HCT116 (cell line): ENCODE measurements around the gene INPP4A.

Experiments used
- EZH2phosphoT487 ChIP-seq: fragments of 200-600 bp; IDR thresholded peaks from 2 replicates; pipeline ENCODE4 v1.6.1; 2018; ENCODE audit warnings: antibody characterized with exemption, borderline replicate concordance
- POLR2A ChIP-seq: IDR thresholded peaks from 2 replicates; pipeline ENCODE4 v1.7.0; 2011; ENCODE audit warnings: borderline replicate concordance; ENCODE audit not compliant: insufficient read depth, insufficient read length; ENCODE audit errors: extremely low read depth
- SIN3A ChIP-seq: IDR thresholded peaks from 2 replicates; pipeline ENCODE4 v1.6.1; 2012; ENCODE audit warnings: low read depth
- TF ChIP-seq, protein P1 (sequence below), 3 experiments: fragments of 200-600 bp in 1 of 3; sonication (generic) in 1 of 3; IDR thresholded peaks in 2 of 3; conservative IDR thresholded peaks in 1 of 3; 2 replicates each; pipeline ENCODE4 v1.5.1; 2012 to 2017; ENCODE audit warnings: low read depth in 2 of 3, low read length in 2 of 3, antibody characterized with exemption in 1 of 3, borderline replicate concordance in 1 of 3, control low read depth in 1 of 3, mild to moderate bottlenecking in 1 of 3, mixed read lengths in 1 of 3, mixed run types in 1 of 3, moderate library complexity in 1 of 3; ENCODE audit not compliant: insufficient read depth in 1 of 3

DNA sequence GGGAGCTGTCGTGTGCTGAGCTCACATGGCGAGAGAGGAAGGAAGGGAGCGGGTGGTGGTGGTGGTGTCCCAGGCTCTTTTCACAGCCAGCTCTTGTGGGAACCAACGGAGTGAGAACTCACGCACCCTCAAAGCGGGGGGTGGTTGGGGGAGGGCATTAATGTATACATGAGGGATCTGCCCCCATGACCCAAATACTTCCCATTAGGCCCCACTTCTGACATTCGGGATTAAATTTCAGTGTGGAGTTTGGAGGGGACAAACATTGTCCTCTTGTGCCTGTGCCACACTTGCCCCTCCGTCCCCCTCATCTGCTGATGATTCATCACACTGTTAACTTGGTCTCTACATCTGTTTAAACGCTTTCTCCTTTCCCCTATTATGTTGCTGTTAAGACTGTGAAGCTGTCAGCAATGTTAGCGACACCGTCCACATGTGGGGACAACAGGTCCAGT is 22.5 kb downstream of the INPP4A start:
- TF ChIP-seq, protein P1, sequence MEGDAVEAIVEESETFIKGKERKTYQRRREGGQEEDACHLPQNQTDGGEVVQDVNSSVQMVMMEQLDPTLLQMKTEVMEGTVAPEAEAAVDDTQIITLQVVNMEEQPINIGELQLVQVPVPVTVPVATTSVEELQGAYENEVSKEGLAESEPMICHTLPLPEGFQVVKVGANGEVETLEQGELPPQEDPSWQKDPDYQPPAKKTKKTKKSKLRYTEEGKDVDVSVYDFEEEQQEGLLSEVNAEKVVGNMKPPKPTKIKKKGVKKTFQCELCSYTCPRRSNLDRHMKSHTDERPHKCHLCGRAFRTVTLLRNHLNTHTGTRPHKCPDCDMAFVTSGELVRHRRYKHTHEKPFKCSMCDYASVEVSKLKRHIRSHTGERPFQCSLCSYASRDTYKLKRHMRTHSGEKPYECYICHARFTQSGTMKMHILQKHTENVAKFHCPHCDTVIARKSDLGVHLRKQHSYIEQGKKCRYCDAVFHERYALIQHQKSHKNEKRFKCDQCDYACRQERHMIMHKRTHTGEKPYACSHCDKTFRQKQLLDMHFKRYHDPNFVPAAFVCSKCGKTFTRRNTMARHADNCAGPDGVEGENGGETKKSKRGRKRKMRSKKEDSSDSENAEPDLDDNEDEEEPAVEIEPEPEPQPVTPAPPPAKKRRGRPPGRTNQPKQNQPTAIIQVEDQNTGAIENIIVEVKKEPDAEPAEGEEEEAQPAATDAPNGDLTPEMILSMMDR (IDR thresholded peaks at IDR 0.05 in 2 of 3, conservative IDR thresholded peaks at IDR 0.05 in 1 of 3; ENCODE audit: borderline replicate concordance in 1 of 3, insufficient read depth in 1 of 3, low read depth in 2 of 3, low read length in 2 of 3): no peak
- TF ChIP-seq EZH2phosphoT487 (no peak), SIN3A (no peak), POLR2A (no peak)
